GM21447 (cell line): ENCODE measurements around the gene HUS1B.
"Not testable (repeated sequence)": the region's sequence is repeated elsewhere in the genome, so short reads cannot be mapped to it uniquely, and the experiment has no call there.

Experiments used
- ATAC-seq: cut with Tn5 transposase; IDR thresholded peaks from one replicate; pipeline ENCODE4 v1.9.1; 2021; ENCODE audit not compliant: unreplicated experiment

HUS1B gene

GRCh38 chr6:679282-679681, 22.4 kb upstream of the HUS1B start:
- ATAC-seq, result no peak

- ATAC-seq, result no peak
Measured at GRCh38 chr6:678520-678919, 21.6 kb upstream of the HUS1B start.

- ATAC-seq, result no peak
Measured at GRCh38 chr6:677919-678318, 21.0 kb upstream of the HUS1B start.

- ATAC-seq, result no peak
Measured at GRCh38 chr6:674956-675355, 18.1 kb upstream of the HUS1B start.

GRCh38 chr6:674406-674805, 17.5 kb upstream of the HUS1B start:
- ATAC-seq, result no peak

- ATAC-seq, result no peak
Measured at GRCh38 chr6:667253-667927, 10.5 kb upstream of the HUS1B start.

- ATAC-seq, result no peak
Measured at GRCh38 chr6:665403-666267, 8.7 kb upstream of the HUS1B start.

- ATAC-seq, result not testable (repeated sequence)
Measured at GRCh38 chr6:663788-664187, 6.9 kb upstream of the HUS1B start.

- ATAC-seq, result no peak
Measured at GRCh38 chr6:659716-660581, 3.0 kb upstream of the HUS1B start.

- ATAC-seq, result no peak
Measured at GRCh38 chr6:658244-658643, 1.3 kb upstream of the HUS1B start.

- no peak for ATAC-seq
Measured at GRCh38 chr6:657743-658142, 843 bp upstream of the HUS1B start.

- no peak for ATAC-seq
Measured at GRCh38 chr6:654136-654535, 2.8 kb downstream of the HUS1B start.

- ATAC-seq, result no peak
Measured at GRCh38 chr6:652865-653264, 4.0 kb downstream of the HUS1B start.

- ATAC-seq, result no peak
Measured at GRCh38 chr6:650098-650497, 6.8 kb downstream of the HUS1B start.

- no peak for ATAC-seq
Measured at GRCh38 chr6:642805-643204, 14.1 kb downstream of the HUS1B start.

GRCh38 chr6:641225-641985, 15.5 kb downstream of the HUS1B start:
- no peak for ATAC-seq

- peak; percentile 92 for ATAC-seq
Measured at GRCh38 chr6:636488-636887, 20.4 kb downstream of the HUS1B start.

GRCh38 chr6:635233-635632, 21.7 kb downstream of the HUS1B start:
- no peak for ATAC-seq

GRCh38 chr6:633611-634010, 23.3 kb downstream of the HUS1B start:
- ATAC-seq, result no peak

- no peak for ATAC-seq
Measured at GRCh38 chr6:628766-629165, 28.1 kb downstream of the HUS1B start.

GRCh38 chr6:626236-626635, 30.7 kb downstream of the HUS1B start:
- no peak for ATAC-seq
